ENCODE data around the gene PLXNB3.
"Not testable (repeated sequence)": the region's sequence is repeated elsewhere in the genome, so short reads cannot be mapped to it uniquely, and the experiment has no call there.

Gene PLXNB3

GRCh38 chrX:153814591-153815315, 50.7 kb downstream of the PLXNB3 start (continued):
- TF ChIP-seq KLF1 (tag by site-specific recombination; IDR thresholded peaks at IDR 0.05): no peak
- TF ChIP-seq ZNF623 (tag by site-specific recombination; IDR thresholded peaks at IDR 0.05): no peak
- no peak for TF ChIP-seq ZNF624 (tag by site-specific recombination; IDR thresholded peaks at IDR 0.05)
- TF ChIP-seq, protein P1, sequence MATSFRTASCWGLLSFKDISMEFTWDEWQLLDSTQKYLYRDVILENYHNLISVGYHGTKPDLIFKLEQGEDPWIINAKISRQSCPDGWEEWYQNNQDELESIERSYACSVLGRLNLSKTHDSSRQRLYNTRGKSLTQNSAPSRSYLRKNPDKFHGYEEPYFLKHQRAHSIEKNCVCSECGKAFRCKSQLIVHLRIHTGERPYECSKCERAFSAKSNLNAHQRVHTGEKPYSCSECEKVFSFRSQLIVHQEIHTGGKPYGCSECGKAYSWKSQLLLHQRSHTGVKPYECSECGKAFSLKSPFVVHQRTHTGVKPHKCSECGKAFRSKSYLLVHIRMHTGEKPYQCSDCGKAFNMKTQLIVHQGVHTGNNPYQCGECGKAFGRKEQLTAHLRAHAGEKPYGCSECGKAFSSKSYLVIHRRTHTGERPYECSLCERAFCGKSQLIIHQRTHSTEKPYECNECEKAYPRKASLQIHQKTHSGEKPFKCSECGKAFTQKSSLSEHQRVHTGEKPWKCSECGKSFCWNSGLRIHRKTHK (tag by site-specific recombination; IDR thresholded peaks at IDR 0.05): no peak
- TF ChIP-seq ZNF785 (tag by site-specific recombination; IDR thresholded peaks at IDR 0.05): no peak
- TF ChIP-seq ZNF121 (tag by site-specific recombination; IDR thresholded peaks at IDR 0.05): no peak
- TF ChIP-seq HOXC10 (CRISPR knock-in tag; IDR thresholded peaks at IDR 0.05): no peak

DNA sequence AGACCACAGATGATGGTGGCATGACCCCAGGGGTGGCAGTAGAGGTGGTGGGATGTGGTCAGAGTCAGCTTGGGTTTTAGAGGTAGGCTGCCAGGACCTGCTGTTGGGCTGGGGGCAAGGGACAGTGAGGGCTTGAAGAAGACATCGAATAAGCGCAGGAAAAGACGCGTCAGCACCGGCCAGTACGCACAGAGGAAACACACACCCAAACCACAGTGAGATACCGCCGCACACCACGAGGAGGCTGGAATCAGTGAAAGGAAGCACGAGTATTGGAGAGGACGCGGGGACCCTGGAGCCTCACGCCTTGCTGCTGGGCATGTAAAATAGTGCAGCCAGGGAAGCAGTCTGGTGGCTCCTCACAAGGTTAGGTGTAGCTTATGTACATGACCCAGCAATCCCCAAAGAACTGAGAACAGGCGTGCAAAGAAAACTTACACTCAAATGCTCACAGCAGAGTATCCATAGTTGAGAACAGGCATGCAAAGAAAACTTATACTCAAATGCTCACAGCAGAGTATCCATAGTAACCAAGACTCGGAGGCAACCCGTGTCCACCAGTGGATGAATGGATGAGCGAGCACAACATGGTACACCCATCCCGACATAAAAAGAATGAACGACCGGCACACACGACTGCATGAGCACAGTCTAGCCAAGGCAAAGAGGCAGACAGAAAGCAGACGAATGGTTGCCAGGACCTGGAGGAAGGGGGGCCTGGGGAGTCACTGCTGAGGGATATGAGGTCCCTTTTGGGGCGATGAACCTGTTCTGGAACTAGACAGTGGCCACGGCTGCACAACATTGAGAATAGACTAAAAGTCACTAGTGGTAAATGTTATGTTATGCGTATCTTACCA, 53.0 kb downstream of the PLXNB3 start:
- no peak overlapping the region for H3K27ac ChIP-seq (ENCODE audit: extremely low read depth, low read depth, low read length)
- TF ChIP-seq ZNF184 (tag by site-specific recombination; IDR thresholded peaks at IDR 0.05): no peak
- no peak for TF ChIP-seq ZNF530 (tag by site-specific recombination; IDR thresholded peaks at IDR 0.05; ENCODE audit: low read depth)
- no peak for TF ChIP-seq ZNF2 (tag by site-specific recombination; IDR thresholded peaks at IDR 0.05)
- H3K4me3 ChIP-seq (ENCODE audit: low read depth, low read length): no peak overlapping the region
- H3K9me3 ChIP-seq (ENCODE audit: control insufficient read depth, insufficient read depth, low read depth, low read length): no peaks in the 10 kb centered on the region
- ChIA-PET POLR2A (interaction anchor here (0.6 kb wide), 1 partner anchor 103 kb away, joined by 3 read pairs; no protein-coding TSS in a partner anchor), CTCF (interaction anchor here (0.7 to 0.8 kb wide), 2 partner anchors 35 to 69 kb away, joined by 3 read pairs; no protein-coding TSS in a partner anchor)
- no peaks in the 10 kb centered on the region for H3K4me1 ChIP-seq (ENCODE audit: control insufficient read depth, insufficient read depth, low read length)
- H3K36me3 ChIP-seq (ENCODE audit: control insufficient read depth in 2 of 2, insufficient read depth in 1 of 2, low read length in 2 of 2): no peaks in the 10 kb centered on the region

DNA sequence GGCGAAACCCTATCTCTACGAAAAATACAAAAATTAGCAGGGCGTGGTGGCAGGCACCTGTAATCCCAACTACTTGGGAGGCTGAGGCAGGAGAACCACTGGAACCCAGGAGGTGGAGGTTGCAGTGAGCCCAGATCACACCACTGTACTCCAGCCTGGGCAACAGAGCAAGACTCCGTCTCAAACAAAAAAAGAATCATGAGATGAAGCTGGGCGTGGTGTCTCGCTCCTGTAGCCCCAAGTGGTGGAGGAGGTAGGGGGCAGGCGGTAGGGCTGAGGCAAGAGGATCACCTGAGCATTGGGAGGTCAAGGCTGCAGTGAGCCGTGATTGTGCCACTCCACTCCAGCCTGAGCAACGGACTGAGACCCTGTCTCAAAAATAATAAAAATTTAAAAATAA, 54.0 kb downstream of the PLXNB3 start:
- H3K36me3 ChIP-seq (ENCODE audit: control insufficient read depth in 2 of 2, insufficient read depth in 1 of 2, low read length in 2 of 2); H3K4me1 ChIP-seq (ENCODE audit: control insufficient read depth, insufficient read depth, low read length); H3K9me3 ChIP-seq (ENCODE audit: control insufficient read depth, insufficient read depth, low read depth, low read length); H3K4me3 ChIP-seq (ENCODE audit: low read depth, low read length); H3K27ac ChIP-seq (ENCODE audit: extremely low read depth, low read depth, low read length): not testable (repeated sequence)
- TF ChIP-seq ZNF121 (tag by site-specific recombination; IDR thresholded peaks at IDR 0.05): peak; percentile 87
- ChIA-PET CTCF (interaction anchor here (0.7 to 1.8 kb wide), 3 partner anchors 68 to 877 kb away, joined by 3 to 6 read pairs (median 4); no protein-coding TSS in a partner anchor), POLR2A (interaction anchor here (1.5 to 2.1 kb wide), 2 partner anchors 11 to 154 kb away, joined by 3 to 9 read pairs; partner anchors contain the start of gene HCFC1)

DNA sequence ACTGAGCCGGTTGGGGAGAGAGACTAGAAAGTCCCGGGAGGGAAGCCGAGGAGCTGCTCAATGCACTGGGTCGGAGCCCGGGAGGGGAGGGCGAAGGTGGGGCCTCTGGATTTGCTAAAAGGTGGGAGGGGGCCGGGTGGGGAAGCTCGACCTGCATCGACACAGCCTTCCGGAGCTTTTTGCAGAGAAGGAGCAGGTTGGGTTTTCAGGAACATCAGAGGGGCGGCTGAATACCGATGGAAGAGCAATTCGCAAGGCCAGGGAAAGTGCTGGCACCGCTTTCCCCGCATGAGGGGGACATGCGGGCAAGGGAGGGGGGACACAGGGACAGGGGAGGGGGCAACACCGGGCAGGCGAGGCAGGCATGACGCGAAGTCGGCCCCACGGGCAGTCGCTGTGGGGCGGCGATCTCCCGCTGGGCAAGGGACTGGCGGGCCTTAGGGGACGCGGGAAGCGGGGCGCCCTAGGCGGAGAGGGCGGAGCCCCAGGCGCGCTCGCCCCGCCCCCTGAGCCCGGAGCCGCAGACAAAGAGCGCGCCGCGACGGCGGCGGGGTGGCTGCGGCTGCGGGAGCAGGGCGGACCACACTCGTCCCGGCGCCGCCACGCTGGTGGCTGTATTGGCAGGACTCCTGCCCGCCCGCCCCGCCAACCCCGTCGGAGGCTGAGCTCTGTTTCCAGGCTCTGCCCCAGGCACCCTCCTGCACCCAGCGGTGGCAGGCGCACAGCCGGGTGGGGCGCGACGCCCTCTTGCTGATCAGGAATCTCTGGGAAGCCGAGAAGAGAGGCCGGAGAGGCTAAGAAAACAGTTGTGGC, 54.7 kb downstream of the PLXNB3 start:
- H3K36me3 ChIP-seq (ENCODE audit: control insufficient read depth in 2 of 2, insufficient read depth in 1 of 2, low read length in 2 of 2): no peaks in the 10 kb centered on the region
- ChIA-PET CTCF (interaction anchor here (0.6 to 1.8 kb wide), 3 partner anchors 128 to 878 kb away, joined by 3 to 6 read pairs (median 4); no protein-coding TSS in a partner anchor), POLR2A (interaction anchor here (1.0 to 2.1 kb wide), 6 partner anchors 9 to 153 kb away, joined by 3 to 12 read pairs (median 3); partner anchors contain the start of genes HCFC1, IDH3G and SSR4)
- no peaks in the 10 kb centered on the region for H3K4me1 ChIP-seq (ENCODE audit: control insufficient read depth, insufficient read depth, low read length)
- H3K4me3 ChIP-seq (ENCODE audit: low read depth, low read length): peak overlapping the region; percentile 27
- H3K27ac ChIP-seq (ENCODE audit: extremely low read depth, low read depth, low read length): no peak overlapping the region
- H3K9me3 ChIP-seq (ENCODE audit: control insufficient read depth, insufficient read depth, low read depth, low read length): no peaks in the 10 kb centered on the region
- no peak for TF ChIP-seq KLF16 (tag by site-specific recombination; IDR thresholded peaks at IDR 0.05)
- no peak for TF ChIP-seq OVOL3 (tag by site-specific recombination; IDR thresholded peaks at IDR 0.05)
- TF ChIP-seq IKZF3 (tag by site-specific recombination; IDR thresholded peaks at IDR 0.05): no peak
- TF ChIP-seq REPIN1 (tag by site-specific recombination; IDR thresholded peaks at IDR 0.05; ENCODE audit: low read depth): no peak
- no peak for TF ChIP-seq ZNF558 (tag by site-specific recombination; IDR thresholded peaks at IDR 0.05)
- peak; percentile 52; the same call in 1 of the 2 replicates for TF ChIP-seq KLF9 (tag by site-specific recombination; IDR thresholded peaks at IDR 0.05; ENCODE audit: low read depth)
- TF ChIP-seq HOXA7 (CRISPR knock-in tag; IDR thresholded peaks at IDR 0.05; ENCODE audit: borderline replicate concordance): no peak
- no peak for TF ChIP-seq HOXC10 (CRISPR knock-in tag; IDR thresholded peaks at IDR 0.05)
- TF ChIP-seq ZBTB49 (tag by site-specific recombination; IDR thresholded peaks at IDR 0.05; ENCODE audit: low read depth): no peak
- no peak for TF ChIP-seq ZNF211 (tag by site-specific recombination; IDR thresholded peaks at IDR 0.05; ENCODE audit: low read depth)
- TF ChIP-seq ZNF23 (tag by site-specific recombination; IDR thresholded peaks at IDR 0.05; ENCODE audit: borderline replicate concordance): no peak
